Right atrium auricular region (tissue), 2 donors: ENCODE data around the gene INPP5A. TPM values are rescaled to one million over a fixed set of nuclear protein-coding genes. Genes with fewer than 3 reads are reported as not detected.
A peak's percentile ranks its signal among the peaks of the same experiment; 100 is the strongest.

Source experiments
- DNase-seq: peaks from one replicate; pipeline ENCODE4 v3.0.0-alpha.2; 2019; ENCODE audit warnings: low spot score
- H3K27ac ChIP-seq, 2 donors: fragments of 200-600 bp; sonication (generic); 1 replicate in 1 of 2; 2 replicates in 1 of 2; pipeline ENCODE4 v1.5.1; 2016 to 2019
- H3K27me3 ChIP-seq, 2 donors: fragments of 200-600 bp; sonication (generic); one replicate each; pipeline versions ENCODE4 v1.5.1 to v1.6.0; 2017 to 2019
- H3K36me3 ChIP-seq: fragments of 200-600 bp; sonication (generic); one replicate; pipeline ENCODE4 v1.5.1; 2016
- H3K4me1 ChIP-seq, 2 donors: fragments of 200-600 bp; sonication (generic); one replicate each; pipeline versions ENCODE4 v1.5.1 to v1.6.0; 2017 to 2019
- H3K4me3 ChIP-seq, 2 donors: fragments of 200-600 bp; sonication (generic); 1 replicate in 1 of 2; 2 replicates in 1 of 2; pipeline ENCODE4 v1.5.1; 2017 to 2019; ENCODE audit warnings: mild to moderate bottlenecking in 1 of 2, moderate library complexity in 1 of 2
- H3K9me3 ChIP-seq, 2 donors: fragments of 200-600 bp; sonication (generic); one replicate each; pipeline ENCODE4 v1.5.1; 2019
- CTCF ChIP-seq, 2 donors: fragments of 200-600 bp; sonication (generic); IDR thresholded peaks; one replicate each; pipeline ENCODE4 v1.5.1; 2019; ENCODE audit warnings: antibody characterized with exemption in 2 of 2
- total RNA-seq, 2 donors: library from RNA; depleted of rRNA; stranded (reverse); fragments of >200 nt; gene quantifications; one replicate each; pipeline ENCODE4 v1.1.0, GENCODE V29; 2016

INPP5A gene
- total RNA-seq, 2 donors from 2014 or later = 116 to 143 TPM

GRCh38 chr10:132634947-132635271 is 97.3 kb downstream of the INPP5A start:
- Histone ChIP-seq H3K4me1 (peaks cover 0 to 73% of the 10 kb centered on the region in 2 donors), H3K36me3 (no peaks in the 10 kb centered on the region), H3K9me3 (no peaks in the 10 kb centered on the region), H3K27ac (peak overlapping the region; percentile 13 to 94), H3K4me3 (no peak overlapping the region), H3K27me3 (no peaks in the 10 kb centered on the region)
- no peak for TF ChIP-seq CTCF (IDR thresholded peaks at IDR 0.05)
- DNase-seq = no peak

GRCh38 chr10:132636358-132636757 is 98.8 kb downstream of the INPP5A start:
- no peaks in the 10 kb centered on the region for H3K9me3 ChIP-seq
- no peaks in the 10 kb centered on the region for H3K27me3 ChIP-seq
- H3K4me1 ChIP-seq = peaks cover 0 to 58% of the 10 kb centered on the region in 2 donors
- H3K4me3 ChIP-seq = no peak overlapping the region
- no peak overlapping the region for H3K27ac ChIP-seq
- no peaks in the 10 kb centered on the region for H3K36me3 ChIP-seq
- TF ChIP-seq CTCF (IDR thresholded peaks at IDR 0.05) = no peak
- no peak for DNase-seq

GRCh38 chr10:132637477-132638129 is 100.0 kb downstream of the INPP5A start:
- Histone ChIP-seq H3K36me3 (no peaks in the 10 kb centered on the region), H3K4me3 (no peak overlapping the region), H3K27ac (no peak overlapping the region), H3K27me3 (no peaks in the 10 kb centered on the region), H3K4me1 (peaks cover 0 to 46% of the 10 kb centered on the region in 2 donors), H3K9me3 (no peaks in the 10 kb centered on the region)
- TF ChIP-seq CTCF (IDR thresholded peaks at IDR 0.05) = peak; percentile 62 to 82
- no peak for DNase-seq

- Histone ChIP-seq H3K9me3 (no peaks in the 10 kb centered on the region), H3K4me3 (no peak overlapping the region), H3K27me3 (no peaks in the 10 kb centered on the region), H3K36me3 (no peaks in the 10 kb centered on the region), H3K4me1 (peaks cover 0 to 41% of the 10 kb centered on the region in 2 donors), H3K27ac (no peak overlapping the region)
- TF ChIP-seq CTCF (IDR thresholded peaks at IDR 0.05) = peak in 1 of 2 donors; percentile 20
- no peak for DNase-seq
Measured at GRCh38 chr10:132638130-132638515, 100.5 kb downstream of the INPP5A start.

- no peaks in the 10 kb centered on the region for H3K9me3 ChIP-seq
- no peak overlapping the region for H3K27ac ChIP-seq
- no peak for TF ChIP-seq CTCF (IDR thresholded peaks at IDR 0.05)
- no peak for DNase-seq
- H3K36me3 ChIP-seq = no peaks in the 10 kb centered on the region
- no peaks in the 10 kb centered on the region for H3K27me3 ChIP-seq
- no peak overlapping the region for H3K4me3 ChIP-seq
- peaks cover 0 to 27% of the 10 kb centered on the region in 2 donors for H3K4me1 ChIP-seq
Measured at GRCh38 chr10:132639470-132639869, 101.9 kb downstream of the INPP5A start.
